T-helper 17 cell (primary cell): Measurements from ENCODE around the gene NDUFA11. TPM values are rescaled to one million over a fixed set of nuclear protein-coding genes. Genes with fewer than 3 reads are reported as not detected.
A peak's percentile ranks its signal among the peaks of the same experiment; 100 is the strongest.

ENCODE experiments used
- ATAC-seq: fragments of 150-1000 bp; cut with Tn5 transposase; 2 replicates; pipeline ENCODE4 v1.10.0; 2021; ENCODE audit warnings: mild to moderate bottlenecking, moderate library complexity
- DNase-seq, 3 donors: peaks; one replicate each; pipeline versions ENCODE4 v3.0.0 to v3.0.0-alpha.2; 2020 to 2021
- H3K9me3 ChIP-seq: one replicate; pipeline ENCODE4 v1.7.0; 2013; ENCODE audit warnings: low read length, mild to moderate bottlenecking; ENCODE audit not compliant: control insufficient read depth, poor library complexity, severe bottlenecking
- H3K27ac Mint-ChIP-seq: one replicate; pipeline ENCODE4 v1.8.0; 2022; ENCODE audit warnings: mild to moderate bottlenecking, moderate library complexity, mixed read lengths
- H3K27me3 Mint-ChIP-seq: one replicate; pipeline ENCODE4 v1.8.0; 2022; ENCODE audit warnings: mixed read lengths
- H3K36me3 Mint-ChIP-seq: one replicate; pipeline ENCODE4 v1.8.0; 2022; ENCODE audit warnings: low read depth, mixed read lengths
- H3K4me1 Mint-ChIP-seq: one replicate; pipeline ENCODE4 v1.8.0; 2022; ENCODE audit warnings: mild to moderate bottlenecking, mixed read lengths
- H3K4me3 Mint-ChIP-seq: one replicate; pipeline ENCODE4 v1.8.0; 2022; ENCODE audit warnings: mild to moderate bottlenecking, moderate library complexity, mixed read lengths
- total RNA-seq, 4 donors: library from RNA in 2 of 4; stranded (reverse) in 2 of 4; gene quantifications; one replicate each; pipeline ENCODE4 v1.2.3 and lab custom pipeline; 2022 to 2026

The NDUFA11 gene
- 100 to 1,000 TPM; 102 to 108 TPM for total RNA-seq
- total RNA-seq (lab: John Stamatoyannopoulos, UW): 13.6 to 21.8 reads per million in 2 donors

GRCh38 chr19:5903624-5904351 lies at the start of gene NDUFA11:
TSS of gene NDUFA11 (minus strand) at chr19:5903790. CDS start at chr19:5903708, 82 bp downstream.
- H3K4me1 Mint-ChIP-seq: peaks cover 32% of the 10 kb centered on the region
- H3K4me3 Mint-ChIP-seq: peak within 1 kb of the TSS; percentile 97
- ATAC-seq (peak; percentile 61), DNase-seq (peak; percentile 93 to 96 (median 96))
- H3K27me3 Mint-ChIP-seq: no peaks in the 10 kb centered on the region
- peaks cover 2% of the 10 kb centered on the region for H3K36me3 Mint-ChIP-seq
- peak within 1 kb of the TSS; percentile 98 for H3K27ac Mint-ChIP-seq
- H3K9me3 ChIP-seq: no peaks in the 10 kb centered on the region

GRCh38 chr19:5953030-5953589 lies 49.5 kb upstream of the NDUFA11 start:
- H3K27ac Mint-ChIP-seq: peak overlapping the region; percentile 97
- DNase-seq (no peak), ATAC-seq (no peak)
- H3K4me3 Mint-ChIP-seq: peak overlapping the region; percentile 79
- H3K36me3 Mint-ChIP-seq: no peaks in the 10 kb centered on the region
- peaks cover 66% of the 10 kb centered on the region for H3K4me1 Mint-ChIP-seq
- H3K27me3 Mint-ChIP-seq: no peaks in the 10 kb centered on the region
- no peaks in the 10 kb centered on the region for H3K9me3 ChIP-seq

- ATAC-seq: no peak
- H3K27ac Mint-ChIP-seq: peak overlapping the region; percentile 97
- no peak for DNase-seq
- H3K36me3 Mint-ChIP-seq: no peaks in the 10 kb centered on the region
- H3K4me3 Mint-ChIP-seq: peak overlapping the region; percentile 19
- H3K27me3 Mint-ChIP-seq: no peaks in the 10 kb centered on the region
- peaks cover 67% of the 10 kb centered on the region for H3K4me1 Mint-ChIP-seq
- H3K9me3 ChIP-seq: no peaks in the 10 kb centered on the region
Measured at GRCh38 chr19:5952193-5953029, 48.8 kb upstream of the NDUFA11 start.

GRCh38 chr19:5951338-5951861 lies 47.8 kb upstream of the NDUFA11 start:
- H3K4me3 Mint-ChIP-seq: peak overlapping the region; percentile 63
- H3K9me3 ChIP-seq: no peaks in the 10 kb centered on the region
- peaks cover 68% of the 10 kb centered on the region for H3K4me1 Mint-ChIP-seq
- ATAC-seq (no peak), DNase-seq (no peak)
- no peaks in the 10 kb centered on the region for H3K36me3 Mint-ChIP-seq
- peak overlapping the region; percentile 97 for H3K27ac Mint-ChIP-seq
- no peaks in the 10 kb centered on the region for H3K27me3 Mint-ChIP-seq

- Mint-ChIP-seq H3K27me3 (no peaks in the 10 kb centered on the region), H3K4me1 (peaks cover 69% of the 10 kb centered on the region), H3K27ac (peak overlapping the region; percentile 97), H3K36me3 (no peaks in the 10 kb centered on the region), H3K4me3 (peak overlapping the region; percentile 87)
- DNase-seq: no peak
- ATAC-seq: peak; percentile 41
- H3K9me3 ChIP-seq: no peaks in the 10 kb centered on the region
Measured at GRCh38 chr19:5950741-5951140, 47.2 kb upstream of the NDUFA11 start.

- peak overlapping the region; percentile 87 for H3K4me3 Mint-ChIP-seq
- no peaks in the 10 kb centered on the region for H3K9me3 ChIP-seq
- peak; percentile 61 for ATAC-seq
Measured at GRCh38 chr19:5949792-5950305, 46.3 kb upstream of the NDUFA11 start.

GRCh38 chr19:5948752-5949564 lies 45.4 kb upstream of the NDUFA11 start:
- Mint-ChIP-seq H3K27ac (peak overlapping the region; percentile 97), H3K4me1 (peaks cover 70% of the 10 kb centered on the region), H3K27me3 (no peaks in the 10 kb centered on the region), H3K4me3 (peak overlapping the region; percentile 87), H3K36me3 (no peaks in the 10 kb centered on the region)
- no peaks in the 10 kb centered on the region for H3K9me3 ChIP-seq
- no peak for DNase-seq
- ATAC-seq: peak; percentile 25

More at GRCh38 chr19:5949792-5950305, 46.3 kb upstream of the NDUFA11 start:
- peak overlapping the region; percentile 97 for H3K27ac Mint-ChIP-seq
- H3K36me3 Mint-ChIP-seq: no peaks in the 10 kb centered on the region
- H3K27me3 Mint-ChIP-seq: no peaks in the 10 kb centered on the region
- no peak for DNase-seq
- H3K4me1 Mint-ChIP-seq: peaks cover 73% of the 10 kb centered on the region

- H3K36me3 Mint-ChIP-seq: no peaks in the 10 kb centered on the region
- H3K27me3 Mint-ChIP-seq: no peaks in the 10 kb centered on the region
- H3K9me3 ChIP-seq: no peaks in the 10 kb centered on the region
- peak overlapping the region; percentile 33 for H3K4me3 Mint-ChIP-seq
- ATAC-seq (no peak), DNase-seq (no peak)
- peaks cover 57% of the 10 kb centered on the region for H3K4me1 Mint-ChIP-seq
- H3K27ac Mint-ChIP-seq: peak overlapping the region; percentile 97
Measured at GRCh38 chr19:5947435-5947834, 43.8 kb upstream of the NDUFA11 start.

GRCh38 chr19:5943623-5944022 lies 40.0 kb upstream of the NDUFA11 start:
- peak overlapping the region; percentile 97 for H3K27ac Mint-ChIP-seq
- H3K36me3 Mint-ChIP-seq: no peaks in the 10 kb centered on the region
- peaks cover 26% of the 10 kb centered on the region for H3K4me1 Mint-ChIP-seq
- H3K9me3 ChIP-seq: no peaks in the 10 kb centered on the region
- no peak for DNase-seq
- H3K27me3 Mint-ChIP-seq: no peaks in the 10 kb centered on the region
- no peak overlapping the region for H3K4me3 Mint-ChIP-seq
- no peak for ATAC-seq

- Mint-ChIP-seq H3K36me3 (no peaks in the 10 kb centered on the region), H3K27me3 (no peaks in the 10 kb centered on the region), H3K27ac (peak overlapping the region; percentile 97), H3K4me3 (peak overlapping the region; percentile 15), H3K4me1 (peaks cover 23% of the 10 kb centered on the region)
- no peaks in the 10 kb centered on the region for H3K9me3 ChIP-seq
- ATAC-seq (no peak), DNase-seq (no peak)
Measured at GRCh38 chr19:5943045-5943444, 39.5 kb upstream of the NDUFA11 start.

- Mint-ChIP-seq H3K4me3 (no peak overlapping the region), H3K27ac (peak overlapping the region; percentile 21), H3K36me3 (peaks cover 2% of the 10 kb centered on the region), H3K4me1 (peaks cover 16% of the 10 kb centered on the region), H3K27me3 (no peaks in the 10 kb centered on the region)
- ATAC-seq (no peak), DNase-seq (no peak)
- no peaks in the 10 kb centered on the region for H3K9me3 ChIP-seq
Measured at GRCh38 chr19:5941673-5942072, 38.1 kb upstream of the NDUFA11 start.
